A549 treated with RU486 at 1 μM for 4 hours (cell line): ENCODE measurements around the gene LHB. TPM values are rescaled to one million over a fixed set of nuclear protein-coding genes. Genes with fewer than 3 reads are reported as not detected.

Source experiments
- total RNA-seq: library from RNA; stranded (reverse); fragments of 200-300 nt; extraction: Qiagen RNA extraction; gene quantifications from 5 replicates; pipeline ENCODE4 v1.2.3, GENCODE V29; 2022; ENCODE audit warnings: low read depth

The LHB gene
- total RNA-seq, result not detected in 5 replicates

GRCh38 chr19:49017041-49017665, at the start of gene LHB:
TSS of gene LHB (minus strand) at chr19:49017091. CDS start at chr19:49017081, 10 bp downstream.

GRCh38 chr19:49064768-49065611, 48.1 kb upstream of the LHB start, which contains the start of gene NTF4:
TSS of gene NTF4 (minus strand) at chr19:49064818. CDS start at chr19:49061997, 2,821 bp downstream.

GRCh38 chr19:49057636-49058234, 40.8 kb upstream of the LHB start, which contains the start of gene CGB7:
TSS of gene CGB7 (minus strand) at chr19:49057749. CDS start at chr19:49055375, 2,374 bp downstream.

DNA sequence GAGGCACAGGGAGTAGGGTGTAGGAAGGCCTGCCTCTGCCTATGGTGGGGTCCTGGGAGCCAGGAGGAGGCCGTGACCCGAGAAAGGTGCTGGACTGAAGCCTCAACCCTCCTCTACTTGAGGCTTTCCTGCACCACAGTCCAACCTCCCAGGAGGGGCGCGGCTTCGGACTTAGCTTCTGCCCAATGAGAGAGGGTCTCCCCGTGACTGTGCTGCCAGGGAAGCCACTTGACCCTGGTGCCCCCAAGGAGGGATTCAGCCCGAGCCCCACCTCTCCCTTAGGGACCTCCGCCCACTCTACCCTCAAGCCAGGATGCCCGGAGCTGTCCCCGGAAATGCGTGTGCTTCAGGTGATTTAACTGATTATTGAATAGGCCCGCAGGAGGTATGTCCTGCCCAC, 32.1 kb upstream of the LHB start, which contains the start of gene CGB8:
TSS of gene CGB8 (minus strand) at position 101 of the 400 bp plus-strand sequence. CDS start 372 bp downstream, outside the sequence.

GRCh38 chr19:49043548-49043947, 26.7 kb upstream of the LHB start, which contains the start of gene CGB5:
TSS of gene CGB5 (plus strand) at chr19:49043848. CDS start at chr19:49044210, 362 bp downstream.

DNA sequence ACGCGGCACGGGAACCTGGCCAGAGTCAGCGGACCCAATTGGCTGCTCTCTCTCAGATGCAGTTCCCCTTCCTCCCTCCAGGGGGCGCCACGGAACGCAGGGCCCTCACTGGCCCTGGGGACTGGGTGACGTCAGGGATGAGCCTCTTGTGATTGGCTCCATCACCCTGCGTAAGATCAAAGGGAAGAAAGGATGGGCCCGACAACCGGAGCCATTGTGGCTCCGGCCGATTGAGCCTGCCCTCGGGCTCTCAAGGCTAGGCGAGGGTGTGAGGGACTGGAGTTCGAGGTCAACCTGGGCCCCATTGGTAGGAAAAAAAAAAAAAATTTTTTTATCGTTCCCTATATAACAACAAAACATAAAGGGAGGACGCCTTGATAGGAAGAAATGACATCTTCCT, 19.9 kb upstream of the LHB start, which contains the start of gene CGB1:
TSS of gene CGB1 (minus strand) at position 81 of the 400 bp plus-strand sequence. CDS start 184 bp downstream, outside the sequence.

GRCh38 chr19:49031642-49032301, 14.9 kb upstream of the LHB start, which contains the start of gene CGB2:
TSS of gene CGB2 (plus strand) at chr19:49031890. CDS start at chr19:49032096, 206 bp downstream.

DNA sequence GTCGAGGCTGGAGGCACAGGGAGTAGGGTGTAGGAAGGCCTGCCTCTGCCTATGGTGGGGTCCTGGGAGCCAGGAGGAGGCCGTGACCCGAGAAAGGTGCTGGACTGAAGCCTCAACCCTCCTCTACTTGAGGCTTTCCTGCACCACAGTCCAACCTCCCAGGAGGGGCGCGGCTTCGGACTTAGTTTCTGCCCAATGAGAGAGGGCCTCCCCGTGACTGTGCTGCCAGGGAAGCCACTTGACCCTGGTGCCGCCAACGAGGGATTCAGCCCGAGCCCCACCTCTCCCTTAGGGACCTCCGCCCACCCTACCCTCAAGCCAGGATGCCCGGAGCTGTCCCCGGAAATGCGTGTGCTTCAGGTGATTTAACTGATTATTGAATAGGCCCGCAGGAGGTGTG, 7.3 kb upstream of the LHB start, which contains the start of gene CGB3:
TSS of gene CGB3 (minus strand) at position 101 of the 400 bp plus-strand sequence. CDS start 362 bp downstream, outside the sequence.

DNA sequence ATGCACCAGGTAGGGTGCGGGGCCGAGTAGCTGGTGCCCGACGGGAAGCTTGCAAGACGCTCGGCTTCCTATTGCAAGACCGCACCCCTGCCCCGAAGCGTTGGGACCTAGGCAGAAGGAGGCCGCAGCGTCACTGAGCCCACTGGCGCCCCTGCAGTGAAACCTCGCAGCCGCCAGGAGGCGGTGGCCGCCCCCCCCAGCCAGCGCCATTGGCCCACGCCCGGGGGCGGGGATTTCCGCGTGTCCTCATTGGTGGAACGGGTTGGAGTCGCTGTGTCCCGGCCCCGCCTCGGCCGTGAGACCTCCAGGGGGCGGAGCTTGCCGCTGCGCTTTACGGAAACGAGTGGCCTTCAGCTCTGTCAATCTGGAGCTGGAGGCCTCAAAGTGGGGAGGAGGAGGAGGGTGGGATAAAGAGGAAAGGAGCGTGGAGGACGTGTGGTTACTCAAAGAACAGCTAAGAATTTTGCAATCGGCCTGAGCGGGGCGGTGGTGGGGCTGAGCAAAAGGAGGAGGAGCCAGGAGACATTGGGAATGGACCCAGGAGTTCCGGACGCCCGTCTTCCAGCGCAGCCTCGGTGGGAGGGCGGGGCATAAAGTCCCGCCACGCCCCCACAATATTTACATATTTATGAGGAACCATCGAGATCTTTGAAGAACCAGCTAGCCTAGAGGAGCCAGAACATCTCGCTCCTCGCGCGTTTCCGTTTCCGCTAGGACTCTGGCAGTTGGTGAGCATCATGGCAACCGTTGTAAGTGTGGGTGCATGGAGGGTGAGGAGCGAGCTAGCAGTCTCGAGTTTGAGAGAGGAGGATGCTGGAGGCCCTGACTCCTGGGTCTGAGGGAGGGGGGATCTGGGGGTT, 23.5 kb downstream of the LHB start, which contains the start of the genes GYS1 and RUVBL2:
TSS of gene GYS1 (minus strand) at position 135 of the 860 bp plus-strand sequence. CDS start 197 bp downstream, outside the sequence.
TSS of gene RUVBL2 (plus strand) at position 713 of the 860 bp plus-strand sequence. CDS start at position 738, 25 bp downstream.

Other genes with a start within 250 kb of the LHB start
- gene BCAT2, start 206.1 kb downstream of the LHB start, total RNA-seq, result 47.2 to 60.5 TPM (median 56.7 TPM) in 5 replicates
- gene HSD17B14, start 180.6 kb downstream of the LHB start, total RNA-seq, result 13.4 to 17.0 TPM (median 14.8 TPM) in 5 replicates
- gene PLEKHA4, start 148.5 kb downstream of the LHB start, total RNA-seq, result 1.5 to 3.0 TPM (median 2.4 TPM) in 5 replicates
- gene PPP1R15A, start 144.7 kb downstream of the LHB start, total RNA-seq, result 98.8 to 159 TPM (median 116 TPM) in 5 replicates
- gene TULP2, start 118.3 kb downstream of the LHB start, total RNA-seq, result not detected in 5 replicates
- 180 to 229 TPM (median 200 TPM) in 5 replicates for gene NUCB1, start 116.8 kb downstream of the LHB start, total RNA-seq
- 1.1 to 2.1 TPM (median 1.5 TPM) in 5 replicates for gene DHDH, start 83.4 kb downstream of the LHB start, total RNA-seq
- gene BAX, start 62.2 kb downstream of the LHB start, total RNA-seq, result 272 to 404 TPM (median 350 TPM) in 5 replicates
- 18,656 to 25,483 TPM (median 19,849 TPM) in 5 replicates for gene FTL, start 51.8 kb downstream of the LHB start, total RNA-seq
- 16.4 to 21.4 TPM (median 17.5 TPM) in 5 replicates for gene GYS1, start 23.8 kb downstream of the LHB start, total RNA-seq
- gene RUVBL2, start 23.2 kb downstream of the LHB start, total RNA-seq, result 230 to 241 TPM (median 232 TPM) in 5 replicates
- gene CGB3, start 7.2 kb upstream of the LHB start, total RNA-seq, result 0.38 TPM in 1 of 5 replicates, not detected in the others
- gene CGB2, start 14.8 kb upstream of the LHB start, total RNA-seq, result 0.54 to 0.67 TPM in 2 of 5 replicates, not detected in the others
- not detected in 5 replicates for gene CGB1, start 19.8 kb upstream of the LHB start, total RNA-seq
- 0.90 to 1.4 TPM (median 1.1 TPM) in 5 replicates for gene CGB5, start 26.8 kb upstream of the LHB start, total RNA-seq
- gene CGB8, start 32.0 kb upstream of the LHB start, total RNA-seq, result 3.3 to 5.1 TPM (median 4.0 TPM) in 5 replicates
- gene CGB7, start 40.7 kb upstream of the LHB start, total RNA-seq, result 0.16 to 0.82 TPM (median 0.61 TPM) in 5 replicates
- gene NTF4, start 47.7 kb upstream of the LHB start, total RNA-seq, result 0.17 to 0.65 TPM (median 0.29 TPM) in 5 replicates
- not detected in 5 replicates for gene KCNA7, start 55.6 kb upstream of the LHB start, total RNA-seq
- 293 to 368 TPM (median 338 TPM) in 5 replicates for gene SNRNP70, start 68.4 kb upstream of the LHB start, total RNA-seq
- 3.7 to 7.7 TPM (median 5.3 TPM) in 5 replicates for gene LIN7B, start 97.3 kb upstream of the LHB start, total RNA-seq
- 0.93 to 3.1 TPM (median 2.2 TPM) in 5 replicates for gene C19orf73, start 102.1 kb upstream of the LHB start, total RNA-seq
- 5.5 to 8.9 TPM (median 7.7 TPM) in 5 replicates for gene PPFIA3, start 102.5 kb upstream of the LHB start, total RNA-seq
- gene HRC, start 138.3 kb upstream of the LHB start, total RNA-seq, result not detected in 5 replicates
- gene TRPM4, start 140.7 kb upstream of the LHB start, total RNA-seq, result 6.4 to 10.4 TPM (median 9.5 TPM) in 5 replicates